Esophagus muscularis mucosa (tissue), 2 donors: ENCODE data around the gene LDHD.

Source experiments
- POLR2A ChIP-seq: fragments of 450-650 bp; IDR thresholded peaks from one replicate; pipeline ENCODE4 v1.6.1; 2017; ENCODE audit warnings: antibody characterized with exemption, moderate library complexity, mild to moderate bottlenecking, low read depth
- POLR2AphosphoS5 ChIP-seq, 2 donors: sonication (generic); formaldehyde crosslinking; IDR thresholded peaks; one replicate each; pipeline ENCODE4 v1.6.1; 2017; ENCODE audit warnings: antibody characterized with exemption in 2 of 2

- TF ChIP-seq POLR2A (no peak), POLR2AphosphoS5 (IDR thresholded peaks at IDR 0.05) (no peak)
Observed at GRCh38 chr16:75116911-75117245, 298 bp upstream of the LDHD start.
